ENCODE measurements around the gene KCND3.
"Not testable (repeated sequence)": the region's sequence is repeated elsewhere in the genome, so short reads cannot be mapped to it uniquely, and the experiment has no call there.

Gene KCND3

GRCh38 chr1:111743679-111744101, 245.8 kb downstream of the KCND3 start:
- no peak overlapping the region for H3K4me3 ChIP-seq (replicated peaks; ENCODE audit: low read depth, low read length)
- TF ChIP-seq CTCF (IDR thresholded peaks at IDR 0.05; ENCODE audit: low read length, missing control alignments): no peak
- peak; percentile 70 for DNase-seq (ENCODE audit: low read depth)

GRCh38 chr1:111742938-111743549, 246.4 kb downstream of the KCND3 start:
- H3K4me3 ChIP-seq (replicated peaks; ENCODE audit: low read depth, low read length): no peak overlapping the region
- TF ChIP-seq CTCF (IDR thresholded peaks at IDR 0.05; ENCODE audit: low read length, missing control alignments): no peak
- DNase-seq (ENCODE audit: low read depth): peak; percentile 24

GRCh38 chr1:111742292-111742691, 247.2 kb downstream of the KCND3 start:
- not testable (repeated sequence) for H3K4me3 ChIP-seq (replicated peaks; ENCODE audit: low read depth, low read length); DNase-seq (ENCODE audit: low read depth)

GRCh38 chr1:111739925-111740765, 249.3 kb downstream of the KCND3 start:
- DNase-seq (ENCODE audit: low read depth): peak; percentile 70
- H3K4me3 ChIP-seq (replicated peaks; ENCODE audit: low read depth, low read length): peak overlapping the region; percentile 67
- TF ChIP-seq CTCF (IDR thresholded peaks at IDR 0.05; ENCODE audit: low read length, missing control alignments): no peak

GRCh38 chr1:111739194-111739924, 250.1 kb downstream of the KCND3 start, which contains the start of gene INKA2:
INKA2 (minus strand) TSS chr1:111739395; CDS start chr1:111739242, 153 bp downstream.
- peak within 1 kb of the TSS; percentile 67 for H3K4me3 ChIP-seq (replicated peaks; ENCODE audit: low read depth, low read length)
- peak; percentile 80 for DNase-seq (ENCODE audit: low read depth)
- no peak for TF ChIP-seq CTCF (IDR thresholded peaks at IDR 0.05; ENCODE audit: low read length, missing control alignments)

- H3K4me3 ChIP-seq (replicated peaks; ENCODE audit: low read depth, low read length): peak overlapping the region; percentile 67
- no peak for TF ChIP-seq CTCF (IDR thresholded peaks at IDR 0.05; ENCODE audit: low read length, missing control alignments)
- DNase-seq (ENCODE audit: low read depth): peak; percentile 71
Measured at GRCh38 chr1:111738436-111739193, 250.9 kb downstream of the KCND3 start.
